GM23338 (cell line): ENCODE measurements around the gene FAT1. TPM values are rescaled to one million over a fixed set of nuclear protein-coding genes. Genes with fewer than 3 reads are reported as not detected.

Experiments
- ATAC-seq: fragments of 200-7000 bp; cut with Tn5 transposase; 3 replicates; pipeline ENCODE4 v1.9.1; 2020
- DNase-seq: peaks from one replicate; pipeline ENCODE4 v3.0.0-alpha.2; 2015; ENCODE audit warnings: low spot score
- H2AFZ ChIP-seq: fragments of 200-600 bp; sonication (generic); 2 replicates; pipeline ENCODE4 v1.8.0; 2016; ENCODE audit warnings: antibody characterized with exemption, mild to moderate bottlenecking, moderate library complexity
- H3F3A ChIP-seq: fragments of 200-600 bp; sonication (generic); replicated peaks from 2 replicates; pipeline ENCODE4 v1.8.0; 2017; ENCODE audit warnings: antibody characterized with exemption, mixed run types, low read depth
- H3K27ac ChIP-seq: fragments of 200-600 bp; sonication (generic); 2 replicates; pipeline ENCODE4 v1.6.1; 2016; ENCODE audit warnings: low read depth
- H3K27me3 ChIP-seq: fragments of 200-600 bp; sonication (generic); 2 replicates; pipeline ENCODE4 v1.8.0; 2016; ENCODE audit warnings: mild to moderate bottlenecking, mixed run types, moderate library complexity; ENCODE audit not compliant: insufficient read depth
- H3K36me3 ChIP-seq: fragments of 200-600 bp; sonication (generic); 2 replicates; pipeline ENCODE4 v1.8.0; 2016; ENCODE audit warnings: mild to moderate bottlenecking; ENCODE audit not compliant: insufficient read depth
- H3K4me1 ChIP-seq: fragments of 200-600 bp; sonication (generic); 2 replicates; pipeline ENCODE4 v1.8.0; 2016; ENCODE audit warnings: mild to moderate bottlenecking, moderate library complexity; ENCODE audit not compliant: insufficient read depth
- H3K4me2 ChIP-seq: fragments of 200-600 bp; sonication (generic); 2 replicates; pipeline ENCODE4 v1.7.1; 2017; ENCODE audit warnings: mixed run types
- H3K4me3 ChIP-seq: fragments of 200-600 bp; sonication (generic); 2 replicates; pipeline ENCODE4 v1.6.1; 2016; ENCODE audit warnings: mixed run types
- H3K79me2 ChIP-seq: fragments of 200-600 bp; sonication (generic); replicated peaks from 2 replicates; pipeline ENCODE4 v1.8.0; 2017; ENCODE audit warnings: mild to moderate bottlenecking; ENCODE audit not compliant: insufficient read depth
- H3K9me2 ChIP-seq: fragments of 200-600 bp; sonication (generic); 2 replicates; pipeline ENCODE4 v1.8.0; 2017; ENCODE audit not compliant: insufficient read depth
- H4K20me1 ChIP-seq: fragments of 200-600 bp; sonication (generic); replicated peaks from 2 replicates; pipeline ENCODE4 v1.8.0; 2017; ENCODE audit warnings: mild to moderate bottlenecking; ENCODE audit not compliant: insufficient read depth
- H3K27ac Mint-ChIP-seq: 2 replicates; pipeline ENCODE4 v1.8.0; 2020; ENCODE audit warnings: inconsistent platforms, mild to moderate bottlenecking, moderate library complexity, mixed read lengths
- H3K27me3 Mint-ChIP-seq: 3 replicates; pipeline ENCODE4 v1.8.0; 2022; ENCODE audit warnings: low read depth, mild to moderate bottlenecking, moderate library complexity, mixed read lengths, inconsistent platforms; ENCODE audit not compliant: insufficient read depth, poor library complexity
- H3K36me3 Mint-ChIP-seq: 3 replicates; pipeline ENCODE4 v1.8.0; 2021; ENCODE audit warnings: low read depth, mild to moderate bottlenecking, inconsistent platforms, moderate library complexity, mixed read lengths
- H3K4me1 Mint-ChIP-seq: 3 replicates; pipeline ENCODE4 v1.8.0; 2020; ENCODE audit warnings: mild to moderate bottlenecking, inconsistent platforms, mixed read lengths
- H3K4me3 Mint-ChIP-seq: 3 replicates; pipeline ENCODE4 v1.8.0; 2021; ENCODE audit warnings: moderate library complexity, mild to moderate bottlenecking, inconsistent platforms, mixed read lengths
- H3K9me3 Mint-ChIP-seq: 3 replicates; pipeline ENCODE4 v1.8.0; 2020; ENCODE audit warnings: moderate library complexity, mild to moderate bottlenecking, inconsistent platforms, mixed read lengths
- CREB1 ChIP-seq: fragments of 250-450 bp; sonication (Bioruptor Pico); IDR thresholded peaks from 2 replicates; pipeline ENCODE4 v1.5.0; 2020; ENCODE audit warnings: low read depth, mild to moderate bottlenecking, moderate library complexity
- CTCF ChIP-seq, 2 experiments: fragments of 200-600 bp in 1 of 2; sonication (generic) in 1 of 2; conservative IDR thresholded peaks; 2 replicates each; pipeline versions ENCODE4 v1.5.1 to v1.6.1; 2016 to 2017; ENCODE audit warnings: antibody characterized with exemption in 2 of 2, low read depth in 2 of 2, mild to moderate bottlenecking in 2 of 2, moderate library complexity in 1 of 2
- ETS1 ChIP-seq: IDR thresholded peaks from 2 replicates; pipeline ENCODE4 v1.6.1; 2016; ENCODE audit warnings: antibody characterized with exemption
- EZH2 ChIP-seq: fragments of 200-600 bp; sonication (generic); IDR thresholded peaks from one replicate; pipeline ENCODE4 v1.8.0; 2017; ENCODE audit warnings: antibody characterized with exemption, mild to moderate bottlenecking, low read depth; ENCODE audit not compliant: unreplicated experiment
- EZH2phosphoT487 ChIP-seq: fragments of 200-600 bp; sonication (generic); IDR thresholded peaks from one replicate; pipeline ENCODE4 v1.8.1; 2018; ENCODE audit warnings: antibody characterized with exemption; ENCODE audit not compliant: unreplicated experiment
- JUNB ChIP-seq: IDR thresholded peaks from one replicate; pipeline ENCODE4 v1.6.1; 2016; ENCODE audit warnings: antibody characterized with exemption; ENCODE audit not compliant: unreplicated experiment
- NANOG ChIP-seq: IDR thresholded peaks from 2 replicates; pipeline ENCODE4 v1.6.1; 2016; ENCODE audit warnings: antibody characterized with exemption, borderline replicate concordance
- POLR2AphosphoS5 ChIP-seq: IDR thresholded peaks from 2 replicates; pipeline ENCODE4 v1.6.1; 2016; ENCODE audit warnings: antibody characterized with exemption, low read depth
- REST ChIP-seq: IDR thresholded peaks from one replicate; pipeline ENCODE4 v1.6.1; 2018; ENCODE audit warnings: antibody characterized with exemption; ENCODE audit not compliant: unreplicated experiment
- STAT1 ChIP-seq: IDR thresholded peaks from one replicate; pipeline ENCODE4 v1.6.1; 2016; ENCODE audit warnings: antibody characterized with exemption; ENCODE audit not compliant: unreplicated experiment
- ZNF114 ChIP-seq: fragments of 250-450 bp; sonication (Bioruptor Pico); IDR thresholded peaks from 2 replicates; pipeline ENCODE4 v1.5.0; 2020; ENCODE audit warnings: mild to moderate bottlenecking, moderate library complexity
- ZNF462 ChIP-seq: fragments of 250-450 bp; sonication (Bioruptor Pico); IDR thresholded peaks from 2 replicates; pipeline ENCODE4 v1.5.0; 2020; ENCODE audit warnings: mild to moderate bottlenecking, moderate library complexity
- polyA plus RNA-seq: library from polyadenylated mRNA; unstranded; fragments of >200 nt; fragmentation: Nextera tagmentation; extraction: Ambion mirVana; gene quantifications from 2 replicates; pipeline ENCODE4 v1.2.1, GENCODE V29; 2016
- total RNA-seq: library from RNA; depleted of rRNA; stranded (reverse); fragments of >200 nt; shearing (Covaris generic); gene quantifications from 2 replicates; pipeline ENCODE4 v1.2.3, GENCODE V29; 2014

Gene FAT1
- total and polyA plus RNA-seq, 2 experiments from 2014 or later, result 37.6 to 137 TPM

- DNase-seq (no peak), ATAC-seq (peak; percentile 25; the same call in 2 of the 3 replicates)
- Histone ChIP-seq H4K20me1 (no peaks in the 10 kb centered on the region), H3K4me1 (no peaks in the 10 kb centered on the region), H3K9me2 (peaks cover 3% of the 10 kb centered on the region), H2AFZ (no peak overlapping the region), H3K4me2 (no peak overlapping the region), H3K4me3 (no peak overlapping the region), H3K36me3 (no peaks in the 10 kb centered on the region), H3K27me3 (no peaks in the 10 kb centered on the region), H3F3A (no peaks in the 10 kb centered on the region), H3K27ac (no peak overlapping the region), H3K79me2 (no peaks in the 10 kb centered on the region)
- Mint-ChIP-seq H3K9me3 (no peaks in the 10 kb centered on the region), H3K4me1 (no peaks in the 10 kb centered on the region; the same call in 2 of the 3 replicates), H3K36me3 (no peaks in the 10 kb centered on the region), H3K27ac (no peak overlapping the region), H3K27me3 (peaks cover 9% of the 10 kb centered on the region), H3K4me3 (no peak overlapping the region)
- TF ChIP-seq EZH2phosphoT487, result no peak
- no peak for TF ChIP-seq POLR2AphosphoS5
- no peak for TF ChIP-seq ETS1
- TF ChIP-seq NANOG, result no peak
- no peak for TF ChIP-seq CTCF (conservative IDR thresholded peaks at IDR 0.05; ENCODE audit: low read depth in 2 of 2)
- TF ChIP-seq JUNB, result no peak
- TF ChIP-seq ZNF114 (CRISPR knock-in tag), result no peak
- TF ChIP-seq CREB1, result no peak
- TF ChIP-seq EZH2, result no peak
- no peak for TF ChIP-seq REST
- no peak for TF ChIP-seq ZNF462
- no peak for TF ChIP-seq STAT1
These were observed 153.3 kb downstream of the FAT1 start for GRCh38 chr4:186570193-186570996.
